Kidney epithelial cell (primary cell): ENCODE results near the gene ATP6V0A1. TPM values are rescaled to one million over a fixed set of nuclear protein-coding genes. Genes with fewer than 3 reads are reported as not detected.

Experiments used
- DNase-seq: peaks from one replicate; pipeline ENCODE4 v3.0.0-alpha.2; 2010; ENCODE audit warnings: low read depth
- H3K27me3 ChIP-seq: 2 replicates; pipeline ENCODE4 v1.6.0; 2011; ENCODE audit warnings: low read length; ENCODE audit not compliant: control insufficient read depth, insufficient read depth
- H3K36me3 ChIP-seq: 2 replicates; pipeline ENCODE4 v1.5.1; 2011; ENCODE audit warnings: low read length; ENCODE audit not compliant: control insufficient read depth, insufficient read depth
- H3K4me3 ChIP-seq: 2 replicates; pipeline ENCODE4 v1.5.1; 2011; ENCODE audit warnings: low read depth, mild to moderate bottlenecking, control low read depth, low read length
- CTCF ChIP-seq: IDR thresholded peaks from 2 replicates; pipeline ENCODE4 v1.5.1; 2011; ENCODE audit warnings: mild to moderate bottlenecking, moderate library complexity, low read length, control low read depth, inconsistent platforms; ENCODE audit not compliant: insufficient read depth, poor library complexity, severe bottlenecking
- total RNA-seq: library from RNA; depleted of rRNA; stranded (reverse); fragments of >200 nt; gene quantifications from 2 replicates; pipeline ENCODE4 v1.2.3, GENCODE V29; 2015

The ATP6V0A1 gene
- total RNA-seq, 1 donor from 2014 or later = 46.4 TPM

DNA sequence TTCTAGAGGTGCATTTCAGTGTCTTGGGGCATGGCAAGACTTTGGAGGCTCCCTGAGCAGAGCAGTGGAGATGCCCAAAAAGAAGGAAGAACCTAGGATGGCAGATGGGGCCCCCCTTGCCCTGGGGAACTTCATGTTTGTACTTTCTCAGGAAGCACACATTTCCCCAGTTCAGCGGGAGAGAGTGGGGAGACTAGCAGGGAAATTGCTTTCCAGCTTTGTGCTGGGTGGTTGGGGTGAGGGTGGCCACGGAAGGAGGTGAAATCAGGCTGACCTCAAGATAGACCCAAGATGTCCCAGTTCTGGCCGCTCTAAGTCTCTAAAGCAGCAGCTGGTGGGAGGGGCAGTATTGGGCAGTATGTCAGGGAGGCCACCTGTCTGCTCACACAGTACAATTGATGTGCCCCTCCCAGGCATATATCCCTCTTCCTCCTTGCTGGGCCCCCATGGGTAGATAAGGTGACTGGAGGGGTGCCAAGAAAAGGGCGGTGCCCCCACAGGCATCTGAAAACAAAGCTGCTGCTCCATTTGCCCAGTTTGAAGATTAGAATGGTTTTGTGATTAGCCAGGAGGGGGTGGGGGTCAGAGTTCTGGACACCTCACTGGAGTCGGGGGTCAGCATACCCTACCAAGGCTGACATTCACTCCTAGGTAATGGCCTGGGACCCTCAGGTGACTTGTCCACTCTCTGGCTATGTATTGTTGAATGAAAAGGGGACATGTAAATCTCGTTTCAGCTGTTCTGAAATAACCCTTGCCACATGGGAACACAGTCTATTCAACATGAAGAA lies 60.3 kb downstream of the ATP6V0A1 start:
- DNase-seq = no peak
- TF ChIP-seq CTCF = no peak
- H3K27me3 ChIP-seq = no peaks in the 10 kb centered on the region
- no peak overlapping the region for H3K4me3 ChIP-seq
- H3K36me3 ChIP-seq = no peaks in the 10 kb centered on the region

GRCh38 chr17:42519546-42520491 lies 61.1 kb downstream of the ATP6V0A1 start:
- peak; percentile 2 for TF ChIP-seq CTCF
- Histone ChIP-seq H3K27me3 (no peaks in the 10 kb centered on the region), H3K36me3 (no peaks in the 10 kb centered on the region), H3K4me3 (no peak overlapping the region)
- DNase-seq = peak; percentile 95

GRCh38 chr17:42520540-42520951 lies 61.9 kb downstream of the ATP6V0A1 start:
- no peaks in the 10 kb centered on the region for H3K36me3 ChIP-seq
- no peak for DNase-seq
- H3K4me3 ChIP-seq = no peak overlapping the region
- peak; percentile 39 for TF ChIP-seq CTCF
- no peaks in the 10 kb centered on the region for H3K27me3 ChIP-seq

GRCh38 chr17:42521036-42521435 lies 62.4 kb downstream of the ATP6V0A1 start:
- DNase-seq = no peak
- H3K27me3 ChIP-seq = no peaks in the 10 kb centered on the region
- no peak for TF ChIP-seq CTCF

DNA sequence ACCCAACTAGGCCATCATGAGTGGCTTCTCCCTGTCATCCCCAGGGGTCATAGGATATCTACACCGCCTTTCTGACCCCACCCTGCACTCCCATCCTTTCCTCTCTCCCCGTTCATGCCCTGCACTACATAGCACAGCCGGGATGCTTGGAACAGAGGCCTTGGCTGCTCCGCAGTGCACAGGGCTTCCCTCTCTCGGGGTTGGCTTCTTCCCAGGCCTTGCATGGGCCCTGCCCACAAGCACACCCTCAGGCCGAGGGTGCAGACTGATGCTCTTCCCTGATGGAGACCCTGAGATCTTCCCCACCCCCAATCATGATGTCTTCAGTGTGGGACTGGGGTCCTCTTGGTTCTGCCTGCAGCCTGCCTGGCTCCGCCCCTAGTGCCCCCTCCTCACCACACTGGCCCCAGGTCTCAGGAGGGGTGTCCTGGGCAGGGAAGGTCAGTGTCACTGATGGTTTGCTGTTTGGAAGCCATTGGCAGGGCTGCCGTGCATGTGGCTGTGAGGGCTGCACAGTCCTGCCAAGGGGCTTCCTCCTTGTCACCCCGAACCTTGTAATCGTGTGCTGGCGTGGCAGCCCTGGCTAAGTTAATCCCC lies 63.1 kb downstream of the ATP6V0A1 start:
- no peak for DNase-seq
- Histone ChIP-seq H3K27me3 (no peaks in the 10 kb centered on the region), H3K36me3 (no peaks in the 10 kb centered on the region), H3K4me3 (no peak overlapping the region)
- no peak for TF ChIP-seq CTCF

More at GRCh38 chr17:42521036-42521435, 62.4 kb downstream of the ATP6V0A1 start:
- Histone ChIP-seq H3K36me3 (no peaks in the 10 kb centered on the region), H3K4me3 (no peak overlapping the region)
